ENCODE measurements around the gene SELENOS. TPM values are rescaled to one million over a fixed set of nuclear protein-coding genes. Genes with fewer than 3 reads are reported as not detected.

The SELENOS gene
- total and polyA plus RNA-seq, 12 donors, result 47.7 to 205 (median 81.6) TPM

- Histone ChIP-seq H3K27ac (peak overlapping the region in 1 of 5 donors; percentile 92), H3K4me1 (replicated peaks in 1 of 2) (peaks cover 19 to 28% of the 10 kb centered on the region in 2 donors), H3K4me3 (no peak overlapping the region), H3K27me3 (no peaks in the 10 kb centered on the region), H3K36me3 (replicated peaks in 1 of 2) (no peaks in the 10 kb centered on the region), H3K9me3 (replicated peaks in 1 of 3) (no peaks in the 10 kb centered on the region)
- DNase-seq, result no peak
- no peak for TF ChIP-seq POLR2A (IDR thresholded peaks at IDR 0.05)
- TF ChIP-seq, protein P1, sequence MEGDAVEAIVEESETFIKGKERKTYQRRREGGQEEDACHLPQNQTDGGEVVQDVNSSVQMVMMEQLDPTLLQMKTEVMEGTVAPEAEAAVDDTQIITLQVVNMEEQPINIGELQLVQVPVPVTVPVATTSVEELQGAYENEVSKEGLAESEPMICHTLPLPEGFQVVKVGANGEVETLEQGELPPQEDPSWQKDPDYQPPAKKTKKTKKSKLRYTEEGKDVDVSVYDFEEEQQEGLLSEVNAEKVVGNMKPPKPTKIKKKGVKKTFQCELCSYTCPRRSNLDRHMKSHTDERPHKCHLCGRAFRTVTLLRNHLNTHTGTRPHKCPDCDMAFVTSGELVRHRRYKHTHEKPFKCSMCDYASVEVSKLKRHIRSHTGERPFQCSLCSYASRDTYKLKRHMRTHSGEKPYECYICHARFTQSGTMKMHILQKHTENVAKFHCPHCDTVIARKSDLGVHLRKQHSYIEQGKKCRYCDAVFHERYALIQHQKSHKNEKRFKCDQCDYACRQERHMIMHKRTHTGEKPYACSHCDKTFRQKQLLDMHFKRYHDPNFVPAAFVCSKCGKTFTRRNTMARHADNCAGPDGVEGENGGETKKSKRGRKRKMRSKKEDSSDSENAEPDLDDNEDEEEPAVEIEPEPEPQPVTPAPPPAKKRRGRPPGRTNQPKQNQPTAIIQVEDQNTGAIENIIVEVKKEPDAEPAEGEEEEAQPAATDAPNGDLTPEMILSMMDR (IDR thresholded peaks at IDR 0.05), result no peak
- 75 to 84% (median 82%) methylated on average over 8 to 9 of the region's 9 CpGs for WGBS, 4 donors
- intact Hi-C loops (cut with DNase I), result loop anchor here in 1 of 2 donors (5.0 kb wide), 1 partner anchor 346 kb away; no protein-coding TSS in a partner anchor
These were observed 19.4 kb upstream of the SELENOS start for GRCh38 chr15:101296418-101297405.

GRCh38 chr15:101295607-101296161 lies 18.4 kb upstream of the SELENOS start:
- Histone ChIP-seq H3K36me3 (replicated peaks in 1 of 2) (no peaks in the 10 kb centered on the region), H3K4me3 (peak overlapping the region; percentile 57 to 86 (median 70)), H3K4me1 (replicated peaks in 1 of 2) (peaks cover 19 to 28% of the 10 kb centered on the region in 2 donors), H3K27me3 (no peaks in the 10 kb centered on the region), H3K27ac (peak overlapping the region in 4 of 5 donors; percentile 89 to 96 (median 94)), H3K9me3 (replicated peaks in 1 of 3) (no peaks in the 10 kb centered on the region)
- DNase-seq, result no peak
- 1 to 2% (median 1%) methylated on average over 18 to 20 of the region's 20 CpGs for WGBS, 4 donors
- TF ChIP-seq POLR2A (IDR thresholded peaks at IDR 0.05), result no peak
- TF ChIP-seq, protein P1 (IDR thresholded peaks at IDR 0.05), result no peak
- intact Hi-C loops (cut with DNase I), result loop anchor here in 1 of 2 donors (5.0 kb wide), 1 partner anchor 347 kb away; no protein-coding TSS in a partner anchor

DNA sequence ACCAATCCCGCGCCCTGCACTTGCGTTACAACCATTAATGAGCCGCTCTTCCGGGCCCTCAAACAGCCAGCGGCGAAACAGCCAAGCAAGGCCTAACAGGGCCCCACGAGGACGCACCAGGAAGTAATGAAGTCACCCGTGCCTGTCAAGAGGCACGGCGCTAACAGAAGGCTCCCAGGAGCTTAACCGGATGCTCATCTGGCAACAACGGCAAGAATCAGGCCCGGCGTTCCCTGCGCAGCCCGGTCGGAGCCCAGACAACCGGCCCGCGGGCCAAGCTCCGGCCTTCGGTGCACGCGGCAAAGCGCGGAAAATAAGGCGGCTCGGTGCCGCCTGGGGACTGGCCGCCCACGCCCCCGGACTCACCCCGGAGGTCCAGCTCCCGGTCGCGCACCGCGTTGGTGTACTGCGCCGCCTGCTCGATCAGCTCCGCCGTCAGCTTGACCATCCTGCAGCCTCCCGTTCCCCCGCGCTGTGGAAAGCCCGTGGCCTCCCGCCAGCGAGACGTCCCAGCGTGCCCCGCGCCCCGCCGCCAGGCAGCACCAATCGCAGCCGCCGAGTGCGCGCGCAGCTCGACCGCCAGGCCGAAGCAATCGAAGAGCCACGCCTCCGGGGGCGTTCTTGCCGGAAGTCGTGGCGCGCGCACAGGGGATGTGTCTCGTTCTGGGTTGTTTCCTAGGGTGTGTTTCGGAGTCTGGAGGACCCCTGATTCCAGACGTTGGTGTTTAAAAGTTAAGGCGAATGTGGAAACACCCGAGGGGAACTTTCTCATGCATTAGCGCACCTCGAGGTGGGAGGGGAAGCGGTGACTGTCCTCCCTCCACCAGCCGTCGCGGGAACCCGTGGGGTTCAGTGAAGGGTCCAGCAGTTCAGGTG lies 17.7 kb upstream of the SELENOS start, which contains the start of gene SNRPA1:
SNRPA1 (minus strand) TSS at position 518 of the 876 bp plus-strand sequence; CDS start at position 448, 70 bp downstream.
- Histone ChIP-seq H3K36me3 (replicated peaks in 1 of 2) (no peaks in the 10 kb centered on the region), H3K4me1 (replicated peaks in 1 of 2) (peaks cover 19 to 28% of the 10 kb centered on the region in 2 donors), H3K27me3 (no peaks in the 10 kb centered on the region), H3K4me3 (peak within 1 kb of the TSS; percentile 57 to 86 (median 70)), H3K9me3 (replicated peaks in 1 of 3) (no peaks in the 10 kb centered on the region), H3K27ac (peak within 1 kb of the TSS; percentile 75 to 96 (median 92))
- intact Hi-C loops (cut with DNase I), result loop anchor here in 1 of 2 donors (5.0 kb wide), 1 partner anchor 347 kb away; no protein-coding TSS in a partner anchor
- 0 to 1% (median 0%) methylated on average over 17 to 87 of the region's 87 CpGs for WGBS, 4 donors
- TF ChIP-seq, protein P1 (IDR thresholded peaks at IDR 0.05), result no peak
- peak; percentile 76 to 81 for TF ChIP-seq POLR2A (IDR thresholded peaks at IDR 0.05)
- peak; percentile 97 to 99 (median 98) for DNase-seq

All from adrenal gland (tissue), 12 donors.